ENCODE results near the gene LPAR5. TPM values are rescaled to one million over a fixed set of nuclear protein-coding genes. Genes with fewer than 3 reads are reported as not detected.
A peak's percentile ranks its signal among the peaks of the same experiment; 100 is the strongest.

LPAR5 gene
- polyA plus RNA-seq, 1 of the 3 experiments (the other 2 are of a cell fraction): 0.03 TPM

DNA sequence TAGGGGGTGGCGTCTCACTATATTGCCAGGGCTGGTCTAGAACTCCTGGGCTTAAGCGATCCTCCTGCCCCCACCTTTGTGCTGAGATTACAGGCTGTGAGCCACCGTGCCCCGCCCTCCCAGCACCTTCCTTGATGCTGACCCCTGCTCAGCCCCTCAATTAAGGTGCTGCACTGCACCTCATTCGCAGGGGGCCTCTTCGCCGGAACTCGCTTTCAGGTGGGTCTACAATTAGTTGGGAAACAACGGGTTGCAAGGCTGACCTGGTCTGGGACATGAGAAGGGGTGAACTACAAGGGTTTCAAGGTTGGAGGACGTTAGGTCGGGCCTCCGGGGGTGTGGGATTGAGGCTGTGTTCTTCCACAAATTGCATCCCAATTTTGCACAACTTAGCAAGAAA, 66.4 kb downstream of the LPAR5 start:
- no peak overlapping the region for H3K4me3 ChIP-seq (ENCODE audit: low read depth in 2 of 2, low read length in 1 of 2)
- no peaks in the 10 kb centered on the region for H3K9me2 ChIP-seq
- H3F3A ChIP-seq (replicated peaks; ENCODE audit: insufficient read depth): peaks cover 55% of the 10 kb centered on the region
- peaks cover 4 to 8% of the 10 kb centered on the region in 2 experiments; a peak in 2 of 4 replicates for H3K4me1 ChIP-seq (ENCODE audit: control insufficient read depth in 1 of 2, insufficient read depth in 2 of 2, low read depth in 1 of 2, low read length in 1 of 2)
- H3K79me2 ChIP-seq (ENCODE audit: insufficient read depth): peaks cover 49% of the 10 kb centered on the region
- peaks cover 51 to 62% of the 10 kb centered on the region in 2 experiments for H3K36me3 ChIP-seq (replicated peaks in 1 of 2; ENCODE audit: control insufficient read depth in 1 of 2, insufficient read depth in 2 of 2, low read length in 1 of 2)
- no peak for DNase-seq
- H3K9me3 ChIP-seq: no peaks in the 10 kb centered on the region
- H2AFZ ChIP-seq (ENCODE audit: low read depth): no peak overlapping the region
- ChIA-PET CTCF (interaction anchor here (2.0 to 2.5 kb wide), 2 partner anchors 12 to 265 kb away, joined by 5 to 12 read pairs; no protein-coding TSS in a partner anchor), POLR2A (interaction anchor here (1.6 kb wide), 1 partner anchor 18 kb away, joined by 3 read pairs; no protein-coding TSS in a partner anchor)
- 90% methylated on average over 9 of the region's 12 CpGs for WGBS (ENCODE audit: low lambda C conversion rate)
- no peaks in the 10 kb centered on the region for H4K20me1 ChIP-seq (ENCODE audit: insufficient read depth)
- no peak for TF ChIP-seq NFIC (IDR thresholded peaks at IDR 0.05; ENCODE audit: borderline replicate concordance)
- TF ChIP-seq RCOR1 (IDR thresholded peaks at IDR 0.05; ENCODE audit: low read length): no peak
- no peak for TF ChIP-seq RAD21 (IDR thresholded peaks at IDR 0.05; ENCODE audit: low read length)
- no peak for TF ChIP-seq ELF1 (IDR thresholded peaks at IDR 0.05)
- H3K27ac ChIP-seq (ENCODE audit: low read depth in 2 of 2, low read length in 1 of 2): peak overlapping the region in 1 of 2 experiments; percentile 83; a peak in 1 of 4 replicates
- H3K4me2 ChIP-seq: peak overlapping the region; percentile 95; the same call in 1 of the 2 replicates
- no peak overlapping the region for H3K9ac ChIP-seq
- no peaks in the 10 kb centered on the region for H3K27me3 ChIP-seq (ENCODE audit: insufficient read depth)

Small RNA genes lying within 50 kb of the gene (small RNA-seq; reads per million reads assigned to genes)
- 2.3 to 25.6 (median 9.4) reads per million in 7 experiments for gene SCARNA11

Other genes with a start within 250 kb of the LPAR5 start
- not detected in 2 replicates for gene CD27, start 191.0 kb downstream of the LPAR5 start, polyA plus RNA-seq (2012; rRNA removed)
- 24.1 and 26.0 TPM in 2 replicates for gene TAPBPL, start 183.9 kb downstream of the LPAR5 start, polyA plus RNA-seq (2012; rRNA removed)
- gene VAMP1, start 165.3 kb downstream of the LPAR5 start, polyA plus RNA-seq (2012; rRNA removed): 36.8 and 48.9 TPM in 2 replicates
- gene MRPL51, start 142.7 kb downstream of the LPAR5 start, polyA plus RNA-seq (2012; rRNA removed): 189 and 195 TPM in 2 replicates
- 39.8 and 46.9 TPM in 2 replicates for gene NCAPD2, start 141.9 kb downstream of the LPAR5 start, polyA plus RNA-seq (2012; rRNA removed)
- gene GAPDH, start 101.4 kb downstream of the LPAR5 start, polyA plus RNA-seq (2012; rRNA removed): 7,875 and 8,077 TPM in 2 replicates
- 50.1 and 50.6 TPM in 2 replicates for gene IFFO1, start 79.9 kb downstream of the LPAR5 start, polyA plus RNA-seq (2012; rRNA removed)
- gene NOP2, start 67.7 kb downstream of the LPAR5 start, polyA plus RNA-seq (2012; rRNA removed): 64.5 and 76.2 TPM in 2 replicates
- gene CHD4, start 28.6 kb downstream of the LPAR5 start, polyA plus RNA-seq (2012; rRNA removed): 85.5 and 90.5 TPM in 2 replicates
- 0.71 and 0.88 TPM in 2 replicates for gene ACRBP, start 11.5 kb upstream of the LPAR5 start, polyA plus RNA-seq (2012; rRNA removed)
- gene ING4, start 27.2 kb upstream of the LPAR5 start, polyA plus RNA-seq (2012; rRNA removed): 96.5 and 163 TPM in 2 replicates
- 64.9 and 80.4 TPM in 2 replicates for gene ZNF384, start 53.4 kb upstream of the LPAR5 start, polyA plus RNA-seq (2012; rRNA removed)
- 5.9 and 9.9 TPM in 2 replicates for gene PIANP, start 64.9 kb upstream of the LPAR5 start, polyA plus RNA-seq (2012; rRNA removed)
- 191 and 231 TPM in 2 replicates for gene COPS7A, start 88.1 kb upstream of the LPAR5 start, polyA plus RNA-seq (2012; rRNA removed)
- gene MLF2, start 117.2 kb upstream of the LPAR5 start, polyA plus RNA-seq (2012; rRNA removed): 535 and 624 TPM in 2 replicates
- gene PTMS, start 130.4 kb upstream of the LPAR5 start, polyA plus RNA-seq (2012; rRNA removed): 391 and 661 TPM in 2 replicates
- gene LAG3, start 136.6 kb upstream of the LPAR5 start, polyA plus RNA-seq (2012; rRNA removed): 0.72 and 1.1 TPM in 2 replicates
- 0.02 TPM in 1 of 2 replicates, not detected in the other for gene CD4, start 153.6 kb upstream of the LPAR5 start, polyA plus RNA-seq (2012; rRNA removed)
- 16.4 and 18.6 TPM in 2 replicates for gene GPR162, start 185.9 kb upstream of the LPAR5 start, polyA plus RNA-seq (2012; rRNA removed)
- 49.5 and 74.6 TPM in 2 replicates for gene P3H3, start 192.4 kb upstream of the LPAR5 start, polyA plus RNA-seq (2012; rRNA removed)
- gene GNB3, start 205.0 kb upstream of the LPAR5 start, polyA plus RNA-seq (2012; rRNA removed): 12.9 and 13.8 TPM in 2 replicates
- gene CDCA3, start 215.3 kb upstream of the LPAR5 start, polyA plus RNA-seq (2012; rRNA removed): 33.0 and 34.0 TPM in 2 replicates
- gene USP5, start 216.2 kb upstream of the LPAR5 start, polyA plus RNA-seq (2012; rRNA removed): 97.2 and 100 TPM in 2 replicates
- 1,175 and 1,316 TPM in 2 replicates for gene TPI1, start 231.6 kb upstream of the LPAR5 start, polyA plus RNA-seq (2012; rRNA removed)
- 16.9 and 19.6 TPM in 2 replicates for gene SPSB2, start 237.3 kb upstream of the LPAR5 start, polyA plus RNA-seq (2012; rRNA removed)